HG03439 (cell line): ENCODE data around the gene VPS18.

ENCODE experiments used
- ATAC-seq: cut with Tn5 transposase; IDR thresholded peaks from one replicate; pipeline ENCODE4 v1.9.1; 2021; ENCODE audit warnings: mild to moderate bottlenecking, moderate library complexity; ENCODE audit not compliant: unreplicated experiment

Gene VPS18

GRCh38 chr15:40867199-40867598, 27.1 kb upstream of the VPS18 start:
- ATAC-seq: no peak

- ATAC-seq: no peak
Observed at GRCh38 chr15:40869686-40870085, 24.6 kb upstream of the VPS18 start.

GRCh38 chr15:40870716-40871115, 23.5 kb upstream of the VPS18 start:
- no peak for ATAC-seq

GRCh38 chr15:40871749-40872617, 22.3 kb upstream of the VPS18 start:
- no peak for ATAC-seq

GRCh38 chr15:40872791-40873693, 21.2 kb upstream of the VPS18 start:
- ATAC-seq: no peak

- peak; percentile 51 for ATAC-seq
Observed at GRCh38 chr15:40873694-40874561, 20.3 kb upstream of the VPS18 start, which contains the start of gene RHOV. Gene RHOV, minus strand, starts transcription at chr15:40874234. Its CDS starts 95 bp downstream, at chr15:40874139.

GRCh38 chr15:40875991-40876730, 18.1 kb upstream of the VPS18 start:
- ATAC-seq: no peak

- no peak for ATAC-seq
Observed at GRCh38 chr15:40877694-40878093, 16.6 kb upstream of the VPS18 start.

- ATAC-seq: peak; percentile 60
Observed at GRCh38 chr15:40878785-40879184, 15.5 kb upstream of the VPS18 start.

- no peak for ATAC-seq
Observed at GRCh38 chr15:40879609-40880008, 14.6 kb upstream of the VPS18 start.

GRCh38 chr15:40881351-40881750, 12.9 kb upstream of the VPS18 start:
- ATAC-seq: no peak

GRCh38 chr15:40886586-40886985, 7.7 kb upstream of the VPS18 start:
- no peak for ATAC-seq

GRCh38 chr15:40889112-40889511, 5.1 kb upstream of the VPS18 start:
- ATAC-seq: no peak

GRCh38 chr15:40891138-40891537, 3.1 kb upstream of the VPS18 start:
- no peak for ATAC-seq

- ATAC-seq: no peak
Observed at GRCh38 chr15:40891810-40892446, 2.3 kb upstream of the VPS18 start.

- ATAC-seq: no peak
Observed at GRCh38 chr15:40892447-40893012, 1.7 kb upstream of the VPS18 start.

GRCh38 chr15:40893019-40893670, 1.1 kb upstream of the VPS18 start:
- no peak for ATAC-seq

- no peak for ATAC-seq
Observed at GRCh38 chr15:40894681-40895448, 615 bp downstream of the VPS18 start.
